HG03135 (cell line): Measurements from ENCODE around the gene DDX17.

Source experiments
- ATAC-seq: cut with Tn5 transposase; IDR thresholded peaks from one replicate; pipeline ENCODE4 v1.9.1; 2021; ENCODE audit warnings: mild to moderate bottlenecking, moderate library complexity; ENCODE audit not compliant: unreplicated experiment

DDX17 gene

DNA sequence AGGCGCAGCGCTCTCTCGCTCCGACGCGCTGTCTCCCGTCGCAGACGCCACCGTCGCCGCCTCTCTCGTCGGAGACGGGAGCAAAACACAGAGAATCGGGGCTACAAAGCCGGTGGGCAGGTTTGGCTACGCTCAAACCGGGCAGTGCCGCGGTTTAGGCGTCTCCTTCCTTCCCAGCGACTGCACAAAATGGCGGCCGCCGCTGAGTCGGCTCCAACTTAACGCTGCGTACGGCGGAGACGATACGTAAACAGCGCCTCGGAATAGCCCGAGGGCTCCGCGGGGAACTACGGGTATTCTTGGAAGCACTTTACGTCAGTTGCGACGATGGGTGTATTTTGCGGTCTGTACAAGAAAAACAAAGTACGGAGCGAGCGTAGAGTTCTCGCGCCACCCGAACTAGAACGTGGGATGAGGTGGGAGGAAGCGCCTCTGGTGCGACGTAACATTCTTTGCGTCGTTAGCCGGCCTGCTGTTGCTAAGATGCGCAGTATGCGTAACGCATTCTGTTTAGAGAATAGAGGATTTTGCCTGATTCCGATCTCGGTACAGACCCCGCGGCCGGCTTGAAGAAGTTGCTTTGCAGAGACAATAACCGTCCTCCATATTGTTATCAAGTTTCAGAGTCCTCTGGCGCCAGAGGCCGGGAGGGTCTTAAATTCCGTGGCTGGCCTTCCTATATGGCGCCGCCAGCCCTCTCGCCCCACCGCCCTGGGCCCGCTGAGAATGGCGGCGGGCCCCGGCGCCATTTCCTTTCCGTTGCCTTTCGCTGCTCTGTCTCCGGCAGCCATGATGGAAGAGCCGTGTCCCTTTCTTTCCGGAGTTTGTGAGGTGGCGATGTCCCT is at the start of gene DDX17:
Gene DDX17 (minus strand): TSS at position 194 of the 845 bp plus-strand sequence.
- peak; percentile 77 for ATAC-seq

DNA sequence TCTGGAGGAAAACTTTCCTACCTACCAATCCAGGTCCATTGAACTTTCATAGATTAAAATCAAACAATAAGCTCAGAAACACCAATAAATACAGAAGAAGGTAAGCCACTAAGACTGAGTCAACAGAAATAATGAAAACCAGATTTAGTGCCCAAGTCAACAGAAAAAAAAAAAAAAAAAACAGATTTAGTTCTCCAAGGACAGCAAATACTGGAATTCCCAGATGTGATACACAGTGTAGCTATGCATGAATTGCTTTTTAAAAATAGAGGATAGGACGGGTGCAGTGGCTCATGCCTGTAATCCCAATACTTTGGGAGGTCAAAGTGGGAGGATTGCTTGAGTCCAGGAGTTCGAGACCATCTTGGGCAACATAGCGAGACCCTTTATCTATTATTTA is 48.2 kb upstream of the DDX17 start:
- no peak for ATAC-seq

DNA sequence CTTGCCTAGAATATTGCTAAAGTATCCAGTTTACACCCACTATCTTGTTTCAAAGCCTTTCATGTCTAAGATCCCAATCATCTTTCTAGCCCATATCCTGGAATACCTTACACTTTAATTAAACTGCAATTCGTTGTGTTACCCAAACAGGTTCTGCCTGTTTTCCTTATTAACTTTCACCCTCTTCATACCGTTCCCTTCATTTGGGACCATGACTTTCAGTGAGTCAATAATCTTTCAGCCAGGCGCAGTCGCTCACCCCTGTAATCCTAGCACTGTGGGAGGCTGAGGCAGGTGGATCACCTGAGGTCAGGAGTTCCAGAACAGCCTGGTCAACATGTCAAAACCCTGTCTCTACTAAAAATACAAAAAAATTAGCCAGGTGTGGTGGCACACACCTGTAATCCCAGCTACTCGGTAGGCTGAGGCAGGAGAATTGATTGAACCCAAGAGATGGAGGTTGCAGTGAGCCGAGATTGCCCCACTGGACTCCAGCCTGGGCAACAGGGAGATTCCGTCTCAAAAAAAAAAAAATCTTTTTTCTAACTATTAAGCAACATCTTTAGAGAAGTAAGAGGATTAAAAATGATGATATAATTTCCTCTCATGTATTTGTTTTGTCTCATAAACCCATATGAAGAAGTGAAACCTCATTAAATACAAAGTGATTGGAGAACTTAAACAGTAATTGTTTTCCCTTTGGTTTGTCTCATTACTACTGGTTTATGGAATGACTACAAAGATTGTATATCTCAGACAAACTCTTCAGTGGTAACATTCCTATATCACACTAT is 43.2 kb upstream of the DDX17 start:
- no peak for ATAC-seq

DNA sequence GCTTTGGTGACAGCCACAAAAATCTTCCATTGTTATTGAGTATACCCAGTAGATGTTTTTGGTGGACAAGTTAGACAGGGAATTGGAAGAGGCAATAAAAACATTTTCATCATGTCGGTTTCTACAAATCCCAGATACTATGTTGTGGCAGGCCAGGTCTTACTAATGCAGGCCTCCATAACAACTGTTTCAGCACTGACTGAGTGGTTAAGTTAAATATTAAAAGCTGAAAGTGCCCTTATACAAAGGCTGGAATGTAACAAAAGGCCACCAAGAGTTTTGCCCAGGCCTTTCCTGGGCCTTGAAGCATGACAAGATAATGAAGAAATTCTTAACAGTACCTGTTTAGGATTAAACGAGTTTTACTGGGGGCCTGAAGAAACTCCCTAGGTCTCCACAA is 34.6 kb upstream of the DDX17 start:
- no peak for ATAC-seq

DNA sequence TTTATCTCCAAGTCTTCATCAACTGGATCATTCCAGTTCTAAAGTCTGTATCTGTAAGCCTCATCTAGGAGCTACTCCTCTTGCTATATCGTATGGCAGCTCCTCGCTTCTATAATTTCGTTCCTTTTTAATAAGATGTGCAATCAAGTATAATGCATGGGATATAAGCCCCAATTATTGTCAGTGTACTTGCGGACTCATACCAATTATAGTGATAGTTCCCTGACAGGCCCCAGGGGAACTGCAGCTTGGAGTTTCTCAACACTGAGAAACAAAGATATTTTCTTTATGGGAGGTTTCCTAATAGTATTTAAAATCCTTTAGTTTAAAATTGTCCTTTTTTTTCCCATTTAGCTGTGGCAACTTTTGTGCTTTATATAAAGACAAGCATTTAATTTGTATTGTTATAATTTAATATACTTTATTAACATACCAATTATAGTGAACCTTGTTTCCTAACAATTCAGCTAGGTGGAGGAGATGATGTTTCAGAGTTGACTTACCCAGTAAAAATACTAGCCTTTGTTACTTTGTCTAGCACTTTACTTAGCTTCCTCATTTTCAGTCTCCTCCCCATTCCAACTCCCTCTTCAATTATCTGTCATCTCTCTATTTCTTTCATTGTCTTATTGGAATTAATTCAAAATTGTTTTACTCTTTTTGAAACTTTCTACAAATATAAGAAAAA is 25.3 kb upstream of the DDX17 start:
- ATAC-seq, result no peak

DNA sequence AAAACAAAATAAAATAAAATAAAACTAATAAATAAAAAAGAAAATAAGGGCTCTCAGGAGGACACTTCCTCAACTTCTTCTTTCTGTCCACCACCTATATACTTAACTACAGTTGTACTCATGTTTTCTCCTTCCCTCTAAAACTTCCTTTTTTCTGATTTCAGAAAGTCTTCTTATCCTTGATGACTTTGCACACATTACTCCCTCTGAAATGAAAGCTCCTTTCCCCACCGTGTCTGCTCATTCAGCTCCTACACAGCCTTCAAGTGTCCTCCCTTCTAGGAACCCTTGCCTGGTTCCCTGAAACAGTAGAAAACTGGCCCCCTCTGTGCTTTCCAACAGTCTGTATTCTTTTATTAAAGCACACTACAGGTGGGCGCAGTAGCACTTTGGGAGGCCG is 18.3 kb upstream of the DDX17 start:
- ATAC-seq, result no peak

DNA sequence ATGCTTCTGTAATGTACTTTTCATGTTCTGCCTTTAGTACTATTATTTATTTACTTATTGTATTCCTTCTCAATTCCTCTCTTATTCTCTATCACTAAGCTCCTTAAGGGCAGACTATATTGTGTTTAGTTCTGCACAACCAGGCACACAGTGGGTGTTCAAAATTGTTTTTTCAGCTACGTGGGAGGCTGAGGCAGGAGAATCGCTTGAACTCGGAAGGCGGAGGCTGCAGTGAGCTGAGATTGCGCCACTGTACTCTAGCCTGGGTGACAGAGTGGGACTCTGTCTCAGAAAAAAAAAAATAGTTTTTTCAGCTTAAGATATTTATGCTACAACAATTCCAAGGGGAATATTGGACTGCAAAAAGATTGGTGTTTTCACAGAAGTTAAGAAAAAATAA is 17.4 kb upstream of the DDX17 start:
- no peak for ATAC-seq

DNA sequence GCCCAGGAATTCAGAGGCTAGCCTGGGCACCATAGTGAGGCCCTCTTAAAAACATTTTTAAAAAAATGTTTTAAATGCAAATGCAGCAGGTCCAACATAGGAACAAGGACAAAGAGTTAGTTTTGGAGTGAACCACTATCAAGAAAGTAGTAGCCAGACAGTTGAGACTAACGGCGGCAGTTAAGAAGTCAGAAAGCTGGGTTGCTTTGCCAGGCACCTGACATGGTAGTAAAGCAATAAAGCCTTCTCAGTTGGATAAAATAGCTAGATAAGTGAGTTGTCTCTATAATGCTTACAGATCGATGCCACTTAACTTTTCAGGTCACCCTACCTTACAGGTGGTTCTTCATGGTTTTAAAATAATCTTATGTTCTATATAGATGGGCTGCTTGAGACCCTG is 16.9 kb upstream of the DDX17 start:
- ATAC-seq, result no peak

DNA sequence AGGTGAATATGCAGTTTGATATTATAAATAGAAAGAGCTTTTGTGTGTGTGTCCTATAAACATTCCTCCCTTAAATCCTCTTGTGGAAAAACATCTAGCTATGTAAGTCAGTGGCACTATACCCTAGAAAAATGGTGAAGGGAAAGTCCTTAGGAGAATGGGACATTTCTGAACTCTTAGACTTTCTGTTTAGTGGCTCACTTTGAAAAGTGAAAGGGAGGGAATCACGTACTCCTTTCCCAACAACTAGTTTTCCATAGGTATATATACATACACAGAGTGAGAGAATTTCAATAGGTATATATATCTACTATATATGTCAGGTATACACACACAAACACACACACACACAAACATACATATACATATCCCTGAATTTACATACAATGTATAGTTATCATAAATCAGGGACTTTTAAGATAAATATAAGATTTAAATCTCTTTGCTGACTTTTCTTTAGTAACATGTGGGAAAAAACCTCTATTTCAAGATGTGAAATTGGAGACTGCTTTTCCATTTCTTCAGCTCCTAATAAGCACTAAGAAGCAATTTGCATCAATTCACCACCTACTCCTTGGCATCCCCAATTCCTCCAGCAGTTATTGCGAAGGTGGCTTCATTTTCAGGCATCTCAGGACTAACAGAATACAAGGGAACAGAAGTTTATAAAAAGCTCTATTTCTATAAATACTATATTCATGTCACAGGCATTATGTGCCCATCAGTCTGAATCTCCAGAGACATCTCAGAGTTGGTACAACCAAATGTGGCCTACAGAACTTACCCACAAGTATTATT is 13.5 kb upstream of the DDX17 start:
- ATAC-seq, result no peak

DNA sequence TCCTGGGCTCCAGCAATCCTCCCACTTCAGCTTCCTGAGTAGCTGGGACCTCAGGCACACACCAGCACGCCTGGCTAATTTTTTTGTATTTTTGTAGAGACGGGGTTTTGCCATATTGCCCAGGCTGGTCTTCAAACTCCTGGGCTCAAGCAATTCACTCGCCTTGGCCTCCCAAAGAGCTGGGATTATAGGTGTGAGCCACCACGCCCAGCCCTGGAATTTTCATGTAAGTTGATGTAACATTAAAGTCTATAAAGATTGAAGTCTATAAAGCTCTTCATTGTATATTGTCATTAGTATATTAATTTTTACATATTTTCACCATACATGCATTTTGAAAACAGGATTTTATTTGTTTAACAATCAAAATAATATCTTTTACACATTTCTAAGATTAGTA is 12.5 kb upstream of the DDX17 start:
- no peak for ATAC-seq

DNA sequence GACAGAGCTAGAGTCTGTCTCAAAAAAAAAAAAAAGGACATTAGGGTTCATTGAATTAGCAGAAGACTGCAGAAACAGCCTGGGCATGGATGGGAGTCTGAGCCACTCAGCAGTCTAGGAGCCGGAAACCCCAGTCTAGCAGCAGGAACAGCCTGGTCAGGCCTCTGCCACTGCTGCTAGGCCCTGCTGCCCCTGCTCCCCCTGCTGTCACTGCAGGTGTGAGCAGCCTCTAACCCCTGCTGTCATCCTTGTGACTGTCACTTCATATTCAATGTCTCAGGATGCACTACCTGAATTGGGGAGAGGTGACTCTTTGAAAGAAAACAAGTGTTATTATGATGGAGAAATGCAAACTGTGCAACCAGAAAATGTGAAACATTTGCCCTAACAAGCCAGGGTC is 7.0 kb upstream of the DDX17 start:
- ATAC-seq, result no peak

DNA sequence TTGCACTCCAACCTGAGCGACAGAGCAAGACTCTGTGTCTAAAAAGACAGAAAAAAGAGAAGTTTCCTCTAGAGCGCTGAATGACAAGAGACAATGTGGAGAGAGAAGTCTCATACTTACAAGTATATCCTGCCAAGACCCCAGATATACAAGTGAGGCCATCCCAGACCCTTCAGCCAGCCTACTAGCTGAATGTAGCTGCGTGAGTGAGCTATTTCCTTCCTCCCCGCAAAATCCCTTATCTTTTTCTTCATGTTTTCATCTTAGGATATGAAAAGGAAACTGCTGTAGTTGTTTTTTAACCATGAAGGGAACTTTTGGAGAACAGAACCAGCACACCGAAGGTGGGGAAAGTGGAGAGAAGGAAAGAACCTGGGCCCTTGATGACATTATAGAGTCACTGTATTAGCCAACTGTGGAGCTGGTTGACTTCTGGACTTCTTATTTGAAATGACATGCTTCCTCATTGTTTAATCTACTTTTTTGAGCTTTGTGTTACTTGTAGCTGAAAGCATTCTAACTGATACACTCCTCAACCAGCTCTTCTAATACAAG is 4.4 kb upstream of the DDX17 start:
- no peak for ATAC-seq

DNA sequence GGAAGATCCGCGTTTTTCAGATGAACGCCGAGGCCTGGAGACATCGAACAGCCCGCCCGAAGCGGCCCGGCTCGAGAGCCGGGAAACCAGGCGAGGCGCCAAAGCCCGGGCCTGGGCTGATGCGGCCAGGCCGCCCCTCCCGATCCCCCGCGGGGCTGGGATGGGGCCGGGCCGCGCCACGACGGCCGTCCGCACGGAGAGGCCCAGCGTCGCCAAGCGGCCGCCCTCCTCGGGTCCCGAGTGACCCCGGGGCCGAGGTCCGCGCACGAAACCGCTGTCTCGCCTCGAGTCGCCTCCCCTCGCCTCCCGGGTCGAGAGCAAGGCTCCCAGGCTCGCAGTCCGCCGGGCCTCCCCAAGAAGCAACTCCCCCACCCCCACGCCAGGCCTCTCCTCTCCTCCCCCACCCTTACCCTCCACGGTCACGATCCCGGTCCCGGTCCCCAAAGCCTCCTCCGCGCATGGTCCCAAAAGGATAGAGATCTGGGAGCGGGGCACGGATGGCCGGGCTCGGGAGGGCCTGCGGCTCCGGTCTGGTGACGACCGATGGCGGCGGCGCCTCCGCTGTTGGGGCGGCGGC is 482 bp downstream of the DDX17 start:
- peak; percentile 24 for ATAC-seq

DNA sequence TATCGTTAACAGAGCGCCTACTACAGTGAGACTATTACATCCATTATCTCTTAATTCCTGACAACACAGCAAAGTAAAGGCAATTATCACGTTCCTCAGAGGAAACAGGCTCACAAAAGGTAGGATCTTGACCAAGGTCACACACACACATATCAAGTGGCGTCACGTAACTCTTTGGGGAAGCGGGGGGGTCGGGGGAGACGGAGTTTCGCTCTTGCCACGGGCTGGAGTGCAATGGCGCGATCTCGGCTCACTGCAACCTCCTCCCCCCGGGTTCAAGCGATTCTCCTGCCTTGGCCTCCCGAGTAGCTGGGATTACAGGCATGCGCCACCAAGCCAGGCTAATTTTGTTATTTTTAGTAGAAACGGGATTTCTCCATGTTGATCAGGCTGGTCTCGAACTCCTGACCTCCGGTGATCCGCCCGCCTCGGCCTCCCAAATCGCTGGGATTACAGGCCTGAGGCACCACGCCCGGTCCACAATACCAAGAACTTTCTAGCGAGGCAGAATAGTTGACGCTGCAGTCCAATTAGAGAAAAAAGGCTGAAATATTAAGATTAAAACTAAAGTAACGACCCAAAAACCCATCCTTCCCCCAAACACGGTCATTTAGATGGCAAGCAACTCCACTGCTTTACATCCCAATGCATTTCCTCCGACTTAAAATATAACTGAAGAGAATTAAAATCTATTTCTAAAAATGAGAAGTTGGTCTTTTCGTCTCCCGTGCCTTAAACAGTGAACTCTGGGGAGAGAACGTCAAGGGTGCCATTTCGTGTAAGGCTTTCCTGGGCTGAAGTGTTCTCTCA is 1.2 kb downstream of the DDX17 start:
- no peak for ATAC-seq

DNA sequence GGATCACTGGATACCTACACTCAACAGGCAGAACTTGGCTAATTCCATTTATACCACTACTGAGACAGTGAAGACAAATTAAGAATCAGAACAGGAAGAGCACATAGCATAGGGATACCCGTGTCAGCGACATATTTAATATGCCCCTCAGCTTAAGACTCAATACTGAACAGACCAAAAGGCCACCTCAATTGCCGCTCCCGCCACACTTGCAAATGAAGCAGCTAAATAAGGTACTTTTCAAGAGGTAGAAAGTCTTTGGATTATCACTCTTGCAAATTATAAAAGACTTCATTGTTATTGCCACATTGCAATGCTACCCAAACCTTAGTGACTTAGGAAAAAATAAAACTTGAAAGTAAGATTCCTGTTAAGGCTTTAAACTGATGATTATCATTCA is 3.1 kb downstream of the DDX17 start:
- no peak for ATAC-seq

DNA sequence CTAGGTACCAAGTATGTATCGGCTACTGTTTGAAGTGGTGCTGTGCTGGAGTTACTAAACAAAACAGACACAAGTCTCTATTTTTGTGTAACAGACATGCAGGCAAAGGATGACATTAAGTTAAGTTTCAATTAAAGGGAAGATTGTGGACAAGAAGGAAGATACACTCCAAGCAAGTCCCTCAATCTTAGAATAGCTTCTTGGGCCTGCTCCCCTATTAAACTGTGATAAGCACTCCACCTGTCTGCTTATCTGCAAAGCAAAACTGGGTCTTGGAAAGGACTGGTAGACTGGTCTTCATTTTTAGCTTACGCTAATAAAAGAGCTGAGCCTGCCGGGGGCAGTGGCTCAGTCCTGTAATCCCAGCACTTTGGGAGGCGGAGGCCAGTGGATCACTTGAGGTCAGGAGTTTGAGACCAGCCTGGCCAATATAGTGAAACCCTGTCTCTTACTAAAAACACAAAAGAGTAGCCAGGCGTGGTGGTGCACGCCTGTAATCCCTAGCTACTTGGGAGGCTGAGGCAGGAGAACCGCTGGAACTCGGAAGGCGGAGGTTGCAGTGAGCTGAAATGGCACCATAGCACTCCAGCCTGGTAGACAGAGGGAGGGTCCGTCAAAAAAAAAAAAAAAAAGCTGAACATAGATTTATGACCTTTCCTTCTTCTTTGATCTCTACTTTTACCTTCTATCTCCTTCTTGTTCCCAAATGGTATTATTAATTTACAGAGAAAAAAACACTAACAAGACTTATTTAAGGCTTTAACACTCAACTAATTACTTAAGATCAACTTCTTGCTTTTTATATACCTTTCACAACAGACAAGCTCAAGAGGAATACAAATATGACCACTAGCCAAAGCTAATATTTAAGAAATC is 4.1 kb downstream of the DDX17 start:
- no peak for ATAC-seq

DNA sequence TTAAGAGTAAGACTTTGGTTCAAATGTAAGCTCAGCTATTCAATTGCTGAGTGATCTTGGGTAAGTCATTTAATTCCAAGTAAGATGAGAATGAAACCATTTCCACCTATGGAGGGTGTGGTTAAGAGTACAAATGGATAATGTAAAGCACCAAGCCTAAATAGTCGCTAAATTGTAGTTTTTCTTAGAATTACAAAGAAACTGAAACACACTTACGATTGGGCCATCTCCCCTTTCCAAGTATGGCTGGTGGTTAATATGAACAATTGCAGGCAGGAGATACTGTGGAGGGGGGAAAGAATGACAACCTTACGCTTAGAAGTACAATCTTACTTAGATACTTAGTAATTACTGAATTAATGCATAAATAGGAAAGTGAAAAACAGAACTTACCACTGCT is 8.2 kb downstream of the DDX17 start:
- no peak for ATAC-seq

DNA sequence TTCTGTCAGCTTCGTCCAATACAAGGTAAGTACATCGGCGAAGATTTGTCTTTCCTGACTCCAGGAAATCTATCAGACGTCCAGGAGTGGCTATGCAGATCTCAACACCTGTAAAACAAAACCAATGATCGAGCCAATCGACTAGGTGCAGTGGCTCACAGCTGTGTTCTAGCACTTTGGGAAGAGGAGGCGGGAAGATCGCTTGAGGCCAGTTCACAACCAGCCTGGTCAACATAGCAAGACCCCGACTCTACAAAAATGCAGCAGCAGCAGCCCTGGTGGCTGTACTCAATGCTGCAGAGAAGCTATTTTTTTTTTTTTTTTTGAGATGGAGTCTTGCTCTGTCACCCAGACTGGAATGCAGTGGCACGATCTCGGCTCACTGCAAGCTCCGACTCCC is 11.2 kb downstream of the DDX17 start:
- ATAC-seq, result no peak
